Sigmoid colon (tissue), 7 donors: ENCODE results near the gene CCDC178. TPM values are rescaled to one million over a fixed set of nuclear protein-coding genes. Genes with fewer than 3 reads are reported as not detected.

Experiments
- DNase-seq: peaks from one replicate; pipeline ENCODE4 v3.0.0-alpha.2; 2019
- H3K27ac ChIP-seq, 4 donors: fragments of 200-600 bp; sonication (generic); one replicate each; pipeline ENCODE4 v1.5.1; 2016 to 2019; ENCODE audit warnings: mild to moderate bottlenecking in 1 of 4
- H3K27me3 ChIP-seq, 3 donors: fragments of 200-600 bp; sonication (generic); one replicate each; pipeline ENCODE4 v1.5.1; 2019; ENCODE audit warnings: mild to moderate bottlenecking in 1 of 3
- H3K36me3 ChIP-seq, 4 donors: fragments of 200-600 bp; sonication (generic); one replicate each; pipeline ENCODE4 v1.5.1; 2016 to 2019
- H3K4me1 ChIP-seq, 4 donors: fragments of 200-600 bp; sonication (generic); one replicate each; pipeline ENCODE4 v1.5.1; 2017 to 2019
- H3K4me3 ChIP-seq, 4 donors: fragments of 200-600 bp; sonication (generic); one replicate each; pipeline ENCODE4 v1.5.1; 2017 to 2019; ENCODE audit warnings: mild to moderate bottlenecking in 2 of 4, moderate library complexity in 1 of 4
- H3K9me3 ChIP-seq, 4 donors: fragments of 200-600 bp in 3 of 4; sonication (generic) in 3 of 4; one replicate each; pipeline versions ENCODE4 v1.5.1 to v1.6.1; 2013 to 2019
- EP300 ChIP-seq, 4 donors: sonication (generic); formaldehyde crosslinking; IDR thresholded peaks; one replicate each; pipeline ENCODE4 v1.6.1; 2017; ENCODE audit warnings: antibody characterized with exemption in 4 of 4
- POLR2A ChIP-seq, 2 donors: fragments of 450-650 bp; IDR thresholded peaks; one replicate each; pipeline ENCODE4 v1.6.1; 2016; ENCODE audit warnings: antibody characterized with exemption in 2 of 2, mild to moderate bottlenecking in 2 of 2, moderate library complexity in 2 of 2
- POLR2AphosphoS5 ChIP-seq, 4 donors: sonication (generic); formaldehyde crosslinking; IDR thresholded peaks; one replicate each; pipeline ENCODE4 v1.6.1; 2017; ENCODE audit warnings: antibody characterized with exemption in 4 of 4
- WGBS, 2 donors: extraction: QIAGEN DNeasy Blood & Tissue Kit; methylation state at CpG; one replicate each; pipeline ENCODE4 v1.1.7; 2013; 5-methylcytosine and 5-hydroxymethylcytosine counted together
- intact Hi-C: fragments of 100-400 bp; cut with DNase I; formaldehyde crosslinking; loops from one replicate; pipeline ENCODE4 v1.15.1; 2023
- polyA plus RNA-seq, 3 donors: library from polyadenylated mRNA; stranded (reverse); fragments of 200-250 nt; gene quantifications; one replicate each; pipeline ENCODE4 v1.2.3, GENCODE V29; 2013
- total RNA-seq, 4 donors: library from RNA; depleted of rRNA; stranded (reverse); fragments of >200 nt; gene quantifications; one replicate each; pipeline ENCODE4 v1.1.0, GENCODE V29; 2016
- TF ChIP-seq, protein P1 (sequence below), 4 experiments: fragments of 450-650 bp in 3 of 4; fragments of 200-600 bp in 1 of 4; IDR thresholded peaks; one replicate each; pipeline ENCODE4 v1.5.1; 2016 to 2019; ENCODE audit warnings: antibody characterized with exemption in 4 of 4, mild to moderate bottlenecking in 3 of 4, moderate library complexity in 2 of 4
- donor health status: healthy with polysubstance abuse.
- donor health status: Bipolar disorder and iron deficiency.
- donor health status: healthy.

The CCDC178 gene
- total and polyA plus RNA-seq, 7 donors = under 0.01 to 1.7 (median 0.66) TPM; not detected in 2

DNA sequence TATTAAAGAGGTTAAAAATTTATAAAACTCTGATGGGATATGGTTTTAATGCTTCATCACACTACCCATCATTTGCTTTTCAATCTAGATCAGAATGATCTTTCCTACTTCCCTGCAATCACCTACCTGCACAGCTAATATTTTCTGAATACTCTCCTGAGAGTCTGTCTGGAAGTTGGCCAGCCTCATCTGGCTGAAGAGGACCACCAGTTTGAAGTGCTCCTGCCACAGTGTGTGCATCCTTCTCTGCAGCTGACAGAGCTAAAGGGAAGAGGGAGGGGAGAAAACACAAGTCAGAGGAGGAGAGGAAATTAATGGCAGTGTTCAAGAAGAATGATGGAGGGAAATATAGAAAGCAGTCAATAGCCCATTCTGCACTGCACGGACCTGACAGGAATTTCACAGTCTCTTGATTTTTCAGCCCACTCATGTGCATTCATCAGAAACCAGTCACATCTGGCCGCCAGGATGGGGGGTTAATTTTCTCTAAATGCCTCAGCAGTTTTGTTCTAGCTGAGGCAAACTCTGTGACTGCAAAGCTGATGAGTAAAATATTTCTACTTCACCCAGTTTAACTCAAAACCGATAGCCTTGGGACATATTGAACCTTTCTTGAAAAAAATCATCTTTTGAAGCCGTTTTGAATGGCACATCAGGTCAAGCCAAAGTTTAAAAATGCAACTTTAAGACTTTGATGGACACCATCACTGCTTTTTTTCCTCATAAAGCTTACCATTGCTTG lies 465.9 kb downstream of the CCDC178 start:
- intact Hi-C loops = no loop called here
- Histone ChIP-seq H3K4me1 (no peaks in the 10 kb centered on the region), H3K4me3 (no peak overlapping the region), H3K9me3 (no peaks in the 10 kb centered on the region), H3K36me3 (no peaks in the 10 kb centered on the region), H3K27ac (no peak overlapping the region), H3K27me3 (no peaks in the 10 kb centered on the region)
- no peak for TF ChIP-seq POLR2A (IDR thresholded peaks at IDR 0.05)
- TF ChIP-seq EP300 (IDR thresholded peaks at IDR 0.05) = no peak
- no peak for TF ChIP-seq POLR2AphosphoS5 (IDR thresholded peaks at IDR 0.05)
- TF ChIP-seq, protein P1, sequence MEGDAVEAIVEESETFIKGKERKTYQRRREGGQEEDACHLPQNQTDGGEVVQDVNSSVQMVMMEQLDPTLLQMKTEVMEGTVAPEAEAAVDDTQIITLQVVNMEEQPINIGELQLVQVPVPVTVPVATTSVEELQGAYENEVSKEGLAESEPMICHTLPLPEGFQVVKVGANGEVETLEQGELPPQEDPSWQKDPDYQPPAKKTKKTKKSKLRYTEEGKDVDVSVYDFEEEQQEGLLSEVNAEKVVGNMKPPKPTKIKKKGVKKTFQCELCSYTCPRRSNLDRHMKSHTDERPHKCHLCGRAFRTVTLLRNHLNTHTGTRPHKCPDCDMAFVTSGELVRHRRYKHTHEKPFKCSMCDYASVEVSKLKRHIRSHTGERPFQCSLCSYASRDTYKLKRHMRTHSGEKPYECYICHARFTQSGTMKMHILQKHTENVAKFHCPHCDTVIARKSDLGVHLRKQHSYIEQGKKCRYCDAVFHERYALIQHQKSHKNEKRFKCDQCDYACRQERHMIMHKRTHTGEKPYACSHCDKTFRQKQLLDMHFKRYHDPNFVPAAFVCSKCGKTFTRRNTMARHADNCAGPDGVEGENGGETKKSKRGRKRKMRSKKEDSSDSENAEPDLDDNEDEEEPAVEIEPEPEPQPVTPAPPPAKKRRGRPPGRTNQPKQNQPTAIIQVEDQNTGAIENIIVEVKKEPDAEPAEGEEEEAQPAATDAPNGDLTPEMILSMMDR (IDR thresholded peaks at IDR 0.05) = no peak
- WGBS, 2 donors = 45 to 56% methylated on average over 4 of the region's 4 CpGs
- DNase-seq = no peak

DNA sequence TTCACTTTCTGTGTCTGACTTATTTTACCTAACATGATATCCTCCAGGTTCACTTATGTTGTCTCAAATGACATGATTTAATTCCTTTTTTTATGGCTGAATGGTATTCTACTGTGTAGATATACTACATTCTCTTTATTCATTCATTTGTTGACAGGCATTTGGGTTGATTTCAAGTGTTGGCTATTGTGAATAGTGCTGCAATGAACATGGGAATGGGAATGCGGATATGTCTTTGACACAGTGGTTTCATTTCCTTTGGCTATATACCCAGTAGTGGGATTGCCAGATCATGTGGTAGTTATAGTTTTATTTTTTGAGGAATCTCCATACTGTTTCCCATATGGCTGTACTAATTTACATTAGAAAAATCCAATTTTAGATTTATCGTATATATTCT lies 472.3 kb downstream of the CCDC178 start:
- 95 to 98% methylated on average over 2 of the region's 2 CpGs for WGBS, 2 donors
- Histone ChIP-seq H3K27me3 (no peaks in the 10 kb centered on the region), H3K9me3 (no peaks in the 10 kb centered on the region), H3K36me3 (no peaks in the 10 kb centered on the region), H3K4me1 (no peaks in the 10 kb centered on the region), H3K4me3 (no peak overlapping the region), H3K27ac (no peak overlapping the region)
- no peak for DNase-seq
- intact Hi-C loops = no loop called here
- TF ChIP-seq POLR2A (IDR thresholded peaks at IDR 0.05) (no peak), EP300 (IDR thresholded peaks at IDR 0.05) (no peak), POLR2AphosphoS5 (IDR thresholded peaks at IDR 0.05) (no peak)
- TF ChIP-seq, protein P1 (IDR thresholded peaks at IDR 0.05) = no peak

DNA sequence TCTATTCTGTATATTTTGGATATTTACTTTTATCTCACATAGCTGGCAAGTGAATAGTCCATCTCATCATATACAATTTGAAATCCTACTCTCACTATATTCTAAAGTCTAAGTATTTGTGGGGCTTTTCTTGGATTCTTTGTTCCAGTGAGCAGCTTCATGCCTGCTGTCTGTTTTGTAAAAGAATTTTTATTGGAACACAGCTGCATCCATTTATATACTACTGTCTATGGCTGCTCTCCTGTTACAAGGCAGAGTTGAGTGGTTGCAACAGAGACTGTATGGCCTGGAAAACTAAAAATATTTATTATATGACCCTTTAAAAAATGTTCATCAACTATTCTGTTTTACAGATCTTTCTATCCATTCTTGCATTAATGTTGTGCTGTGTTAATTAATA lies 474.4 kb downstream of the CCDC178 start:
- Histone ChIP-seq H3K36me3 (no peaks in the 10 kb centered on the region), H3K4me3 (no peak overlapping the region), H3K27me3 (no peaks in the 10 kb centered on the region), H3K4me1 (no peaks in the 10 kb centered on the region), H3K9me3 (no peaks in the 10 kb centered on the region), H3K27ac (no peak overlapping the region)
- intact Hi-C loops = no loop called here
- no peak for DNase-seq
- TF ChIP-seq, protein P1 (IDR thresholded peaks at IDR 0.05) = no peak
- no peak for TF ChIP-seq POLR2AphosphoS5 (IDR thresholded peaks at IDR 0.05)
- no peak for TF ChIP-seq POLR2A (IDR thresholded peaks at IDR 0.05)
- no peak for TF ChIP-seq EP300 (IDR thresholded peaks at IDR 0.05)

DNA sequence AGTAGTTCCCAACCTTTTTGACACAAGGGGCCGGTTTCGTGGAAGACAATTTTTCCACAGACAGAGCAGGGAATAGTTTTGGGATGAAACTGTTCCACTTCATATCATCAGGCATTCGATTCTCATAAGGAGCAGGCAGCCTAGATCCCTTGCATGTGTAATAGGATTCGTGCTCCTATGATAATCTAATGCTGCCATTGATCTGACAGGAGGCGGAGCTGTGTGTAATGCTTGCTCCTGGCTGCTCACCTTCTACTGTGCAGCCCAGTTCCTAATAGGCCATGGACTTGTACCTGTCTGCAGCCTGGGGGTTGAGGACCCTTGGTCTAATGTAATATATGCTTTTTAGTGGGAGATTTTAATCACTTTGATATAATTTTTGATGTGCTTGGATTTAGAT lies 479.0 kb downstream of the CCDC178 start:
- H3K27ac ChIP-seq = no peak overlapping the region
- intact Hi-C loops = no loop called here
- no peaks in the 10 kb centered on the region for H3K4me1 ChIP-seq
- H3K9me3 ChIP-seq = no peaks in the 10 kb centered on the region
- no peak for DNase-seq
- TF ChIP-seq POLR2A (IDR thresholded peaks at IDR 0.05) = no peak
- TF ChIP-seq POLR2AphosphoS5 (IDR thresholded peaks at IDR 0.05) = no peak
- TF ChIP-seq, protein P1 (IDR thresholded peaks at IDR 0.05) = no peak
- no peak for TF ChIP-seq EP300 (IDR thresholded peaks at IDR 0.05)
- no peak overlapping the region for H3K4me3 ChIP-seq
- H3K27me3 ChIP-seq = no peaks in the 10 kb centered on the region
- no peaks in the 10 kb centered on the region for H3K36me3 ChIP-seq
- 76 to 89% methylated on average over 5 of the region's 5 CpGs for WGBS, 2 donors

DNA sequence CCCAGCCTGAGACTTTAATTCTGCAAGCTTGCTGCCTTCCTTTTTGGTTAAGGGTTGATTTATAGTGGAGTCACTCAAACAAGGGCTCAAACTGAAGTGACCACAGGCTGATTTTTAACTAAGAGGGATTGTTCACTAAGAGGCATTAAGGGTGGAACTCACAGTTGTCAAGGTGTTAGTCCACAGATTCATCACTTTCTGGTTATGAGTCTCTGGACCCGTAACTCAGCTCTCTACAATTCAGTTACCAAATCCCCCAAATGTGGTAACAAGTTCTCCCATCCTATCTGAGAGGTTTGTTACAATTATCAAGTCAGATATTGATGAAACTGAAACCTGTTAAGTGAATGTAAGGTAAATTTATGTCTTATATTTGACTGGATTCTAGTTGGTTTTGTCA lies 481.8 kb downstream of the CCDC178 start:
- H3K4me1 ChIP-seq = no peaks in the 10 kb centered on the region
- H3K9me3 ChIP-seq = no peaks in the 10 kb centered on the region
- H3K27ac ChIP-seq = no peak overlapping the region
- no peak overlapping the region for H3K4me3 ChIP-seq
- 73% methylated on average over 1 of the region's 1 CpG for WGBS, 2 donors
- intact Hi-C loops = no loop called here
- TF ChIP-seq, protein P1 (IDR thresholded peaks at IDR 0.05) = no peak
- no peak for TF ChIP-seq POLR2A (IDR thresholded peaks at IDR 0.05)
- no peaks in the 10 kb centered on the region for H3K36me3 ChIP-seq
- no peaks in the 10 kb centered on the region for H3K27me3 ChIP-seq
- DNase-seq = no peak
